ENCODE measurements around the gene PKHD1. TPM values are rescaled to one million over a fixed set of nuclear protein-coding genes. Genes with fewer than 3 reads are reported as not detected.

PKHD1 gene
- total and polyA plus RNA-seq, 2 of the 8 experiments (the other 6 are each of a cell fraction or from before 2014, with no cell fraction given), result 0.06 to 0.09 TPM

GRCh38 chr6:51927450-51927849 is 160.0 kb downstream of the PKHD1 start:
- Histone ChIP-seq H2BK15ac (ENCODE audit: low read length) (no peak overlapping the region), H3K4me1 (replicated peaks in 1 of 4; ENCODE audit: control insufficient read depth in 3 of 4, insufficient read depth in 4 of 4, low read length in 3 of 4) (peaks cover 0 to 5% (median 0%) of the 10 kb centered on the region in 4 experiments; a peak in 1 of 7 replicates), H2AK5ac (ENCODE audit: low read depth, low read length) (no peak overlapping the region), H2AFZ (ENCODE audit: low read length) (no peak overlapping the region), H3K14ac (ENCODE audit: insufficient read length) (no peak overlapping the region), H3K56ac (replicated peaks; ENCODE audit: insufficient read length, low read depth, low read length) (no peak overlapping the region), H3K4me3 (ENCODE audit: extremely low read depth in 1 of 4, insufficient read depth in 2 of 4, low read depth in 3 of 4, low read length in 4 of 4) (no peak overlapping the region), H3K4ac (replicated peaks; ENCODE audit: insufficient read length, low read depth, low read length) (no peak overlapping the region), H3K18ac (ENCODE audit: extremely low read depth, low read length) (no peak overlapping the region), H4K91ac (replicated peaks; ENCODE audit: insufficient read length, low read length) (no peak overlapping the region), H3K27me3 (replicated peaks in 1 of 4; ENCODE audit: control insufficient read depth in 3 of 4, extremely low read depth in 1 of 4, insufficient read depth in 3 of 4, low read length in 3 of 4) (no peaks in the 10 kb centered on the region), H2BK12ac (ENCODE audit: low read depth, low read length) (no peak overlapping the region), H3K79me1 (ENCODE audit: low read depth, low read length) (no peaks in the 10 kb centered on the region), H2BK120ac (replicated peaks; ENCODE audit: low read depth, low read length) (no peak overlapping the region), H3K23ac (ENCODE audit: insufficient read length) (no peak overlapping the region), H3K9me3 (ENCODE audit: insufficient read depth in 2 of 2, low read depth in 1 of 2, low read length in 1 of 2) (peaks cover 6 to 7% of the 10 kb centered on the region in 2 experiments), H3K36me3 (ENCODE audit: control insufficient read depth in 2 of 4, insufficient read depth in 4 of 4, low read length in 3 of 4) (no peaks in the 10 kb centered on the region), H4K5ac (ENCODE audit: insufficient read length, low read depth, low read length) (no peak overlapping the region), H4K20me1 (replicated peaks in 1 of 2; ENCODE audit: control insufficient read depth in 1 of 2, insufficient read depth in 2 of 2, low read length in 2 of 2) (no peaks in the 10 kb centered on the region), H2BK20ac (ENCODE audit: low read length) (no peak overlapping the region), H4K8ac (ENCODE audit: extremely low read depth, insufficient read depth, low read length) (no peak overlapping the region), H3K27ac (ENCODE audit: low read depth, low read length) (no peak overlapping the region), H3K4me2 (ENCODE audit: insufficient read depth in 1 of 2, low read depth in 2 of 2, low read length in 2 of 2) (no peak overlapping the region), H3K79me2 (ENCODE audit: control insufficient read depth in 1 of 2, insufficient read depth in 2 of 2, low read length in 2 of 2) (no peaks in the 10 kb centered on the region), H3K23me2 (ENCODE audit: low read depth, low read length) (no peaks in the 10 kb centered on the region; the same call in 1 of the 2 replicates), H3K9ac (replicated peaks in 1 of 4; ENCODE audit: extremely low read depth in 1 of 4, low read depth in 3 of 4, low read length in 3 of 4) (no peak overlapping the region), H2BK5ac (ENCODE audit: low read depth, low read length) (no peak overlapping the region)
- FAIRE-seq, result no peak
- no peak for DNase-seq (ENCODE audit: low read depth in 1 of 2, low spot score in 2 of 2)
- ChIA-PET CTCF (ENCODE audit: partially characterized antibody) (interaction anchor here (0.7 to 2.5 kb wide), 4 partner anchors 28 to 285 kb away, joined by 3 to 12 read pairs (median 4); no protein-coding TSS in a partner anchor), POLR2A (ENCODE audit: partially characterized antibody) (no interaction called here)
- TF ChIP-seq CREB1 (IDR thresholded peaks at IDR 0.05) (no peak), TAF7 (optimal IDR thresholded peaks at IDR 0.05; ENCODE audit: borderline replicate concordance, low read depth, low read length) (no peak), CHD2 (IDR thresholded peaks at IDR 0.05; ENCODE audit: low read length) (no peak), ATF2 (IDR thresholded peaks at IDR 0.05; ENCODE audit: low read length) (no peak)
- 69% methylated on average over 1 of the region's 1 CpG; no CpG with 5 or more reads in 1 of the 2 experiments for WGBS, 2 experiments (ENCODE audit: extremely low coverage in 1 of 2, insufficient coverage in 1 of 2, insufficient read length in 1 of 2, insufficient replicate concordance in 2 of 2, low coverage in 1 of 2, low lambda C conversion rate in 2 of 2, missing lambda C conversion rate in 1 of 2)

Measured in H1 (cell line).